Measurements from ENCODE around the gene SORCS2. TPM values are rescaled to one million over a fixed set of nuclear protein-coding genes. Genes with fewer than 3 reads are reported as not detected.

The SORCS2 gene
- total and polyA plus RNA-seq, 2 of the 4 experiments (the other 2 are of a cell fraction) = 0.36 to 0.62 TPM

DNA sequence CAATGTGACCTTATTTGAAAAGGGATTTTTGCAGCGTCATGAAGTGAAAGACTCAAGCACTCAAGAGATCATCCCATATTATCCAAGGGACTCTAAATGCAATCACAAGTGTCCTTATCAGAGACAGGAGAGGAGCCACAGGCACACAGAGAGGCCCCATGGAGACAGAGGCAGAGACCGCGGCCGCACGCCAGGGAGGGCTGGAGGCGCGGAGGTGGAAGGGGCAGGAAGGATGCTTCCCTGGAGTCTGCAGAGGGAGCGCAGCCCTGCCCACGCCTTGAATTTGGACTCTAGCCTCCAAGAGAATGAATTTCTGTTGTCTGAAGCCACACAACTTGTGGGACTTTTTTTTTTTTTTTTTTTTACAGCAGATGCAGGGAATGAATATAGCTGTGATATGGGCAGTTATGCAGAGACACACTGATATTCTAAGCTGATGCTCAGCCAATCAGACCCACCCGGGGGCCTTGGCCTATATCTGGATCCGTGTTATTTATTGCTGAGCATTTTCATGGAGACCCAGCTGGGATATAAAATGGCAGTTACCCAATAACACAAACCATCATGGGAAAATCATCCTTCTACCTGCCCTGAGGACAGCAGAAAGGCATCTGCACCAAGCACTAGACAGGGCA, 487.2 kb downstream of the SORCS2 start:
- ChIA-PET CTCF (no interaction called here), POLR2A (ENCODE audit: unreplicated experiment) (no interaction called here)
- Histone ChIP-seq H2AK5ac (ENCODE audit: low read depth, low read length) (no peak overlapping the region), H3K4me2 (ENCODE audit: low read depth, low read length) (no peak overlapping the region), H3K79me1 (ENCODE audit: low read depth in 1 of 2, low read length in 2 of 2) (no peaks in the 10 kb centered on the region), H3K36me3 (ENCODE audit: control insufficient read depth, insufficient read depth, low read length) (no peaks in the 10 kb centered on the region), H3K27me3 (ENCODE audit: control insufficient read depth, insufficient read depth, low read length) (peaks cover 52% of the 10 kb centered on the region), H3K4ac (ENCODE audit: low read depth, low read length) (no peak overlapping the region), H3K27ac (ENCODE audit: insufficient read depth, low read length) (no peak overlapping the region), H2AFZ (replicated peaks; ENCODE audit: low read length, poor library complexity) (no peak overlapping the region), H2BK20ac (ENCODE audit: low read depth, low read length) (no peak overlapping the region), H3K9me1 (ENCODE audit: insufficient read depth, low read length) (no peaks in the 10 kb centered on the region), H3K14ac (replicated peaks; ENCODE audit: low read depth, low read length) (no peak overlapping the region), H4K8ac (ENCODE audit: low read depth in 2 of 2, low read length in 2 of 2) (no peak overlapping the region), H3K9ac (ENCODE audit: low read depth, low read length) (no peak overlapping the region), H3K4me1 (ENCODE audit: control insufficient read depth, insufficient read depth, low read length) (no peaks in the 10 kb centered on the region), H2BK5ac (ENCODE audit: low read depth, low read length, poor library complexity, severe bottlenecking) (no peak overlapping the region), H3K23ac (ENCODE audit: low read depth, low read length) (no peak overlapping the region), H3K4me3 (ENCODE audit: insufficient read depth, low read depth, low read length) (no peak overlapping the region), H4K5ac (ENCODE audit: low read depth, low read length) (no peak overlapping the region), H3K18ac (ENCODE audit: low read depth, low read length) (no peak overlapping the region), H3K56ac (ENCODE audit: extremely low read depth, insufficient read depth, low read length) (no peak overlapping the region), H4K91ac (ENCODE audit: insufficient read depth, low read depth, low read length) (no peak overlapping the region), H3K9me3 (ENCODE audit: control insufficient read depth, insufficient read depth, low read length) (peaks cover 27% of the 10 kb centered on the region), H2AK9ac (replicated peaks; ENCODE audit: low read depth, low read length, poor library complexity) (no peak overlapping the region), H2BK120ac (ENCODE audit: low read depth, low read length) (no peak overlapping the region), H2BK15ac (ENCODE audit: low read depth, low read length) (no peak overlapping the region), H4K20me1 (ENCODE audit: insufficient read depth, low read length) (no peaks in the 10 kb centered on the region)
- intact Hi-C loops (cut with micrococcal nuclease) = no loop called here
- ATAC-seq (ENCODE audit: low read depth) = no peak
- WGBS, 2 experiments (ENCODE audit: extremely low coverage in 2 of 2, insufficient read length in 1 of 2) = 60% methylated on average over 3 of the region's 11 CpGs; no CpG with 5 or more reads in 1 of the 2 experiments
- in situ Hi-C loops (cut with MboI; ENCODE audit: low sequenced_read_pairs) = no loop called here
- no peak for DNase-seq
- BruUV-seq (replicated peaks) = no TSS peak
- TF ChIP-seq BHLHE40 (IDR thresholded peaks at IDR 0.05; ENCODE audit: low read depth, low read length) (no peak), MXI1 (IDR thresholded peaks at IDR 0.05; ENCODE audit: borderline replicate concordance, low read depth, low read length) (no peak), RFX5 (IDR thresholded peaks at IDR 0.05; ENCODE audit: low read depth, low read length) (no peak), CHD1 (IDR thresholded peaks at IDR 0.05; ENCODE audit: low read depth, low read length) (no peak), RCOR1 (IDR thresholded peaks at IDR 0.05; ENCODE audit: insufficient replicate concordance, low read length) (no peak), MAFK (IDR thresholded peaks at IDR 0.05; ENCODE audit: low read depth, low read length) (no peak), MAZ (IDR thresholded peaks at IDR 0.05; ENCODE audit: borderline replicate concordance, low read depth, low read length) (no peak), SMC3 (IDR thresholded peaks at IDR 0.05; ENCODE audit: low read depth, low read length) (no peak), POLR2A (IDR thresholded peaks at IDR 0.05; ENCODE audit: low read depth, low read length) (no peak), RAD21 (IDR thresholded peaks at IDR 0.05; ENCODE audit: low read length) (no peak), NFE2L2 (IDR thresholded peaks at IDR 0.05; ENCODE audit: low read depth, low read length) (no peak), CEBPB (IDR thresholded peaks at IDR 0.05; ENCODE audit: low read depth, low read length) (no peak), FOS (IDR thresholded peaks at IDR 0.05; ENCODE audit: low read depth, low read length) (no peak)
- TF ChIP-seq, protein P1, sequence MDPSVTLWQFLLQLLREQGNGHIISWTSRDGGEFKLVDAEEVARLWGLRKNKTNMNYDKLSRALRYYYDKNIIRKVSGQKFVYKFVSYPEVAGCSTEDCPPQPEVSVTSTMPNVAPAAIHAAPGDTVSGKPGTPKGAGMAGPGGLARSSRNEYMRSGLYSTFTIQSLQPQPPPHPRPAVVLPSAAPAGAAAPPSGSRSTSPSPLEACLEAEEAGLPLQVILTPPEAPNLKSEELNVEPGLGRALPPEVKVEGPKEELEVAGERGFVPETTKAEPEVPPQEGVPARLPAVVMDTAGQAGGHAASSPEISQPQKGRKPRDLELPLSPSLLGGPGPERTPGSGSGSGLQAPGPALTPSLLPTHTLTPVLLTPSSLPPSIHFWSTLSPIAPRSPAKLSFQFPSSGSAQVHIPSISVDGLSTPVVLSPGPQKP (IDR thresholded peaks at IDR 0.05; ENCODE audit: borderline replicate concordance, low read depth, low read length) = no peak
- TF ChIP-seq, protein P2, sequence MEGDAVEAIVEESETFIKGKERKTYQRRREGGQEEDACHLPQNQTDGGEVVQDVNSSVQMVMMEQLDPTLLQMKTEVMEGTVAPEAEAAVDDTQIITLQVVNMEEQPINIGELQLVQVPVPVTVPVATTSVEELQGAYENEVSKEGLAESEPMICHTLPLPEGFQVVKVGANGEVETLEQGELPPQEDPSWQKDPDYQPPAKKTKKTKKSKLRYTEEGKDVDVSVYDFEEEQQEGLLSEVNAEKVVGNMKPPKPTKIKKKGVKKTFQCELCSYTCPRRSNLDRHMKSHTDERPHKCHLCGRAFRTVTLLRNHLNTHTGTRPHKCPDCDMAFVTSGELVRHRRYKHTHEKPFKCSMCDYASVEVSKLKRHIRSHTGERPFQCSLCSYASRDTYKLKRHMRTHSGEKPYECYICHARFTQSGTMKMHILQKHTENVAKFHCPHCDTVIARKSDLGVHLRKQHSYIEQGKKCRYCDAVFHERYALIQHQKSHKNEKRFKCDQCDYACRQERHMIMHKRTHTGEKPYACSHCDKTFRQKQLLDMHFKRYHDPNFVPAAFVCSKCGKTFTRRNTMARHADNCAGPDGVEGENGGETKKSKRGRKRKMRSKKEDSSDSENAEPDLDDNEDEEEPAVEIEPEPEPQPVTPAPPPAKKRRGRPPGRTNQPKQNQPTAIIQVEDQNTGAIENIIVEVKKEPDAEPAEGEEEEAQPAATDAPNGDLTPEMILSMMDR (conservative IDR thresholded peaks at IDR 0.05; ENCODE audit: low read depth, low read length) = no peak
- TF ChIP-seq, protein P3, sequence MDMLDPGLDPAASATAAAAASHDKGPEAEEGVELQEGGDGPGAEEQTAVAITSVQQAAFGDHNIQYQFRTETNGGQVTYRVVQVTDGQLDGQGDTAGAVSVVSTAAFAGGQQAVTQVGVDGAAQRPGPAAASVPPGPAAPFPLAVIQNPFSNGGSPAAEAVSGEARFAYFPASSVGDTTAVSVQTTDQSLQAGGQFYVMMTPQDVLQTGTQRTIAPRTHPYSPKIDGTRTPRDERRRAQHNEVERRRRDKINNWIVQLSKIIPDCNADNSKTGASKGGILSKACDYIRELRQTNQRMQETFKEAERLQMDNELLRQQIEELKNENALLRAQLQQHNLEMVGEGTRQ (IDR thresholded peaks at IDR 0.05; ENCODE audit: low read depth, low read length) = no peak
- dilution Hi-C loops (cut with HindIII; ENCODE audit: low sequenced_read_pairs, unreplicated experiment) = no loop called here
